ENCODE results near the gene MAGT1. TPM values are rescaled to one million over a fixed set of nuclear protein-coding genes. Genes with fewer than 3 reads are reported as not detected.
"Not testable (repeated sequence)": the region's sequence is repeated elsewhere in the genome, so short reads cannot be mapped to it uniquely, and the experiment has no call there.

MAGT1 gene
- polyA plus RNA-seq, 1 donor, result 100 TPM

DNA sequence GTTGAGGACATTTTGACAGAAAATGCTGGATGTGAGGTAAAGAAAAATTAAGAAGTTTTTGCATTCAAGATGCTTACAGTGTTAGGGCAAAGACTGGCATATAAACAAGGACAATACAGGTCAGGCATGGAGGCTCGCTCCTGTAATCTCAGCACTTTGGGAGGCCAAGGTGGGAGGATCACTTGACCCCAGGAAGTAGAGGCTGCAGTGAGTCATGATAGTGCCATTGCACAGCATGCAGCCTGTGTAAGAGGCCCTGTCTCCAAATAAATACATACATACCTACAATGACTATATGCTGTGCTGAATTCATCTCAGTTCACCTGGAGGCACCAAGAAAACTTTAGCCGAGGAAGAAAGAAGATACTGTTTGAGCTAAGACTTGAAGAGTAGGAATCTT lies 2.3 kb downstream of the MAGT1 start:
- no peak for DNase-seq

DNA sequence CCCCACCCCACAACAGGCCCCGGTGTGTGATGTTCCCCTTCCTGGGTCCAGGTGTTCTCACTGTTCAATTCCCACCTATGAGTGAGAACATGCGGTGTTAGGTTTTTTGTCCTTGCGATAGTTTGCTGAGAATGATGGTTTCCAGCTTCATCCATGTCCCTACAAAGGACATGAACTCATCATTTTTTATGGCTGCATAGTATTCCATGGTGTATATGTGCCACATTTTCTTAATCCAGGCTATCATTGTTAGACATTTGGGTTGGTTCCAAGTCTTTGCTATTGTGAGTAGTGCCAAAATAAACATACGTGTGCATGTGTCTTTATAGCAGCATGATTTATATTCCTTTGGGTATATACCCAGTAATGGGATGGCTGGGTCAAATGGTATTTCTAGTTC lies 13.8 kb downstream of the MAGT1 start:
- not testable (repeated sequence) for DNase-seq

DNA sequence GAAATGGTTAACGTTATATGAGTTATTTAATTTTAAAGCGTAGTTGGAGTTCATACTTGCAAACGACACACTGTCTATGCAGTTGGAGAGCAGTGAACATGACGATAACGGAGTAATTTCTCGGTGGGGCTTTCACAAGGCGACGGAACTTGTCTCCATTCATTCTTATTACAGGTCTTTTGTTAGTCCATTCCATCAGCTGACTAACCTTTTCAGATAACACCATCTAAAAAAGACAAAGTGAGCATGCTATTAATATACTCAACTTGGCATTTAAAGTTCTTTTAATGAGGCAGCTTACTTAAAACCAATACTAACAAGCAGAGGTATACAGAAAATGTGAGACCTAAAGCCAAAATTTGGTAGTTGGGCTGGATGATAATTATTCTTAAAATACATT lies 19.9 kb downstream of the MAGT1 start:
- no peak for DNase-seq

DNA sequence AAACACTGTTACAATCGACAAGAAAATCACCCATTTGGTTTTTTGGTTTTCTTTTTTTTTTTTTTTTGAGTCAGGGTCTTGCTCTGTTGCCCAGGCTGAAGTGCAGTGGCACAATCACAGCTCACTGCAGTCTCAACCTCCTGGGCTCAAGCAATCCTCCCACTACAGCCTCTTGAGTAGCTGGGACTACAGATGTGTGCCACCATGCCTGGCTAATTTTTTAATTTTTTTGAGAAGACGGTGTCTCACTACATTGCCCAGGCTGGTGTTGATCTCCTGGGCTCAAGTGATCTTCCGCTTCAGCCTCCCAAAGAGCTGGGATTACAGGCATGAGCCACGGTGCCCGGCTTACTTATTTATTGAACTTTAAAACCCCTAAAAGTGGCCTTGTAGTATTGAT lies 63.7 kb downstream of the MAGT1 start:
- not testable (repeated sequence) for DNase-seq

- DNase-seq, result not testable (repeated sequence)
These were observed 73.2 kb downstream of the MAGT1 start for GRCh38 chrX:77821989-77822388.

DNA sequence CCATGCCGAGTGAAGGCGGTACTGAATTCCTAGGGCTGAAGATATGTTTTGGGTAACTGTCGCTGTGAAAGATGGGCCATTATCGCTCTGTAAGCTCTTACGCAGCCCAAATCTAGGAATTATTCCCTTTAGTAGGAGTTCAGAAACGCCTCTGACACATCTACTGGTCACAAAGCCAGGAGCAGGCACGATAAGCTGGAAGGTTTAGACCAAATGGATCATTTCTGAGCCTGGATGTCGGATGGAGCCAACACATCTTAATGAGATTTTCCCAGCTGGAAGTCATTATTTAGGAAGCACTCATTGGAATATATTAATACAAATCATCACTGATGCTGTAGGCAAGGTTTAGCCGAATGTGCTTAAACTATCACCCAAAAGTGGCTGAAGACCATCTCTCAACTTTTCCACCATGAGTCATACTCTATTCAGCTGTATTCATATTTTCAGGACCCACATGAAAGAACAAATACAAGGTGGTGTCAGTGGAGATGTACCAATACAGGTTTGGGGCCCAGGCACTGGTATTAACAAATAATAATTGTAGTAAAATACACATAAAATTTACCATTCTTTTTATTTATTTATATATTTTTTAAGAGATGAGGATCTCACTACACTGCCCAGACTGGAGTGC lies 75.0 kb downstream of the MAGT1 start:
- no peak for DNase-seq

- DNase-seq, result no peak
These were observed 81.0 kb downstream of the MAGT1 start for GRCh38 chrX:77814210-77814609.

- no peak for DNase-seq
These were observed 93.0 kb downstream of the MAGT1 start for GRCh38 chrX:77802201-77802600.

DNA sequence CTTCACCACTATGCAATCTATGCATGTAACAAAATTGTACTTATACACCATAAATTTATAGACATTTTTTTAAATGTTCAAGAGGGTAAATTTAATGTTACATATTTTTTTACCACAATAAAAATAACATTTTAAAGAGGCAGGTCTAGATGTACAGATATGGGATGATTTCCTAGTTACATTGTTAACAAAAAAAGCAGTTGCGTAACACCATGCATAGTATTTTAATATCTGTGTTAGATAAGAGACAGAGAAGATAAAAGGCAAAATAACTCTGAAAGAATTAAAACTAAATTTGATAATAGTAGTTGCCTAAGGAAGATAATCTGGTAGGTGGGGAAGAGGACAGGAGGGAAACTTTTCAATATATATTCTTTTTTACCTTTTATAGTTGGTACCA lies 100.1 kb downstream of the MAGT1 start:
- no peak for DNase-seq

DNA sequence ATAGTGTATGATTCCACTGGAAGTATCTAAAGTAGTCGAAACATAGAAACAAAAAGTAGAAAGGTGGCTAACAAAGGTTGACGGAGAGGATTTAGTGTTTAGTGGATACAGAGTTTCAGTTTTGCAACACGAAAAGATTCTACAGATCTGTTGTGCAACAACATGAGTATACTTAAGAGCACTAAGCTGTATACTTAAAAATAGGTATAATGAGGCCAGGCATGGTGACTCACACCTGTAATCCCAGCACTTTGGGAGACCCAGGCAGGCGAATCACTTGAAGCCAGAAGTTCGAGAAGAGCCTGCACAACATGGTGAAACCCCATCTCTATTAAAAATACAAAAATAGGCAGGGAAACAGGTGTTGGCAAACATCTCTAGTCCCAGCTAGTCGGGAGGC lies 101.3 kb downstream of the MAGT1 start:
- DNase-seq, result no peak

GRCh38 chrX:77788050-77788449 lies 107.2 kb downstream of the MAGT1 start:
- DNase-seq, result no peak

- DNase-seq, result no peak
These were observed 108.9 kb downstream of the MAGT1 start for GRCh38 chrX:77786365-77786680.

DNA sequence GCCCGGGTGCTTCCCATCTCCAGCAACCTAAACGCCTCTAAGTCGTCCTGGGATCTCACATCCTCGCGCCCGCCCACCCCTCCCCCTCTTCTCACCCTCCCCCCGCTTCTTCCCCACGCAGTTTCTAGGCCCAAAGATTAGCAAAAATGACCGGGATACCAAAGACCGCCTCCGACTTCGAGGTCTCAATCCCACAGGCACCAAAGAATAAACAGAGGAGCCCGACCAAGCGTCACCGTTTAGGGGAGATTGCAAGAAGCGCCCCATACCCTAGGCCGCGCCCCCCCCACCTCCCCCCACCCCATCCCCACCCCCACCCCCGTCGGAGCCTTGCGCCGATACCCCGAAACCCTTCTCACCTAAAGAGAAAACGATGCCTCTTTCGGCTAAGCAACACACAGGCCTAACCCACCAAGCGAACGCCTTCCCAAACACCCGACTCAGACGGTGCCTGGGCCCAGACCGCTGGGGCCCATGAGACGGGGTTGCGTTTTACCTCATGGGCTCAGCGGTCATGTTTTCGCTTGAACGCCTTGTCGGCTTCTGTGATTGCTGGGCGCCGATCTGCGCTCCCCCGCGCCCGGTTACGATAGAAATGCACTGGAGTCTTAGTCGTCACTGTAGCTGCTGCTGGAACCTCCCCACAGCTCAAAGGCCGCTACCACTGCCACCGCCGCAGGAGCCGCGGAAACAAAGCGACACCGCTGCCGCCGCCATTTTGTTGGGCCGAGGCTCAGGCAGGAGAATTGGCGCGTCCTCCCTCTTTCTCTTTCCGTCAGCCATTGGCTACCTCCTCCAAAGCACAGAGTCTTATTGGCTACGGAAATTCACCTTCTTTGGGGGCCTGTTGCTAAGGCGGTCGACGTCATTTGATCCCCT lies 109.5 kb downstream of the MAGT1 start, which contains the start of gene ATRX:
TSS of gene ATRX (minus strand) at position 731 of the 879 bp plus-strand sequence. CDS start at position 516, 215 bp downstream.
- DNase-seq, result peak; percentile 78

DNA sequence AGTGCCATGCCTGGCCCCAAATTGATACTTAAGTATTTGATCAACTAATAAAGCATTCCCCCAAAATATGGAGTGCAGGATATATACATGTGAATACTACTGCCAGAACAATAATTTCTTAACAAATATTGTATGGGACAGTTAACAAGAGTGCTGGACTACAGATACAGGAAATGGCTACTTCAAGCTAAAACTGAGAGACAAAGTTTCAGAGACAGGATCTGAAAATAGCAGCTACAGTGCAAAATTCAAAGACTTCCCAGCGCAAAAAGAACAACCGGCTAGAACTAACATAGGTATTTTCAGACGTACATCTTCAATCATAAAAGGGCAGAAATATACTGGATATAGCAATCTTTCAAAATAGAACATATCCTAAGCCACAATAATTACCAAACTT lies 115.5 kb downstream of the MAGT1 start:
- DNase-seq, result no peak

DNA sequence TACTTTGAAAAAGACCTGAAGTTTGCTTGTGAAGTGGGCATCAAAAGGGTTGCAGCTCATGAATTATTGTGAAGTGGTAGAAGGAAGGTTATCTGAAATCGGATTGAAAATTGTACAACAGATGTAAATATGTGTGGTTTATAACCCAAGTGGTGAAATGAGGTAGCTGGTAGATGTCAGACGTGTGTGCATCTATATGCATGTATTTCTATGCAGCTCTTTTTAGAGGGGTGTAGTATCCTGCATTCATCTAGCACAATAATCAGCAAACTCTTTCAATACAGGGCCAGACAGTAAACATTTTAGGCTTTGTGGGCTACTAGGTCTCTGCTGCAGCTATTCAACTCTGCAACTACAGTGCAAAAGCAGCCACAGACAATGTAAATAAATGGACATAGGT lies 118.6 kb downstream of the MAGT1 start:
- no peak for DNase-seq

Other genes starting within 250 kb of the MAGT1 start
- gene ATRX, start 109.2 kb downstream of the MAGT1 start, polyA plus RNA-seq (ENCODE audit: insufficient read length), result 105 TPM
- 311 TPM for gene COX7B, start 4.0 kb upstream of the MAGT1 start, polyA plus RNA-seq (ENCODE audit: insufficient read length)
- 19.2 TPM for gene ATP7A, start 15.3 kb upstream of the MAGT1 start, polyA plus RNA-seq (ENCODE audit: insufficient read length)
- gene PGAM4, start 74.2 kb upstream of the MAGT1 start, polyA plus RNA-seq (ENCODE audit: insufficient read length), result 0.52 TPM
- 390 TPM for gene PGK1, start 208.8 kb upstream of the MAGT1 start, polyA plus RNA-seq (ENCODE audit: insufficient read length)
- 55.6 TPM for gene TAF9B, start 244.2 kb upstream of the MAGT1 start, polyA plus RNA-seq (ENCODE audit: insufficient read length)